ENCODE measurements around the gene ZNF394.

DNA sequence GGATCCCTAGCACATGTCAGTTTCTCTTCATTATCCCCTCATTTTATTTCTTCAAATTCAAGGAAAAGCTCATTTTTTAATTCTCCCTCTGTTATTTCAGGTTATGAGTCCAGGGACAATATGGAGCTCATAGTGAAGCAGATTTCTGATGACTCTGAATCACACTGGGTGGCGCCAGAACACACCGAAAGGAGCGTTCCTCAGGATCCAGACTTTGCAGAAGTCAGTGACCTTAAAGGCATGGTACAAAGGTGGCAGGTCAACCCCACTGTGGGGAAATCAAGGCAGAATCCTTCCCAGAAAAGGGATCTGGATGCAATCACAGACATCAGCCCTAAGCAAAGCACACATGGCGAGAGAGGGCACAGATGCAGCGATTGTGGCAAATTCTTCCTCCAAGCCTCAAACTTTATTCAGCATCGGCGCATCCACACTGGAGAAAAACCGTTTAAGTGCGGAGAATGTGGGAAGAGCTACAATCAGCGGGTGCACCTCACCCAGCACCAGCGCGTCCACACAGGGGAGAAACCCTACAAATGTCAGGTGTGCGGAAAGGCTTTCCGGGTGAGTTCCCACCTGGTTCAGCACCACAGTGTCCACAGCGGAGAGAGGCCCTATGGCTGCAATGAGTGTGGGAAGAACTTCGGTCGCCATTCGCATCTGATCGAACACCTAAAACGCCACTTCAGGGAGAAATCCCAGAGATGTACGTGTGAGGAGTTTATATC, 25.8 kb upstream of the ZNF394 start:
- TF ChIP-seq, protein P1, sequence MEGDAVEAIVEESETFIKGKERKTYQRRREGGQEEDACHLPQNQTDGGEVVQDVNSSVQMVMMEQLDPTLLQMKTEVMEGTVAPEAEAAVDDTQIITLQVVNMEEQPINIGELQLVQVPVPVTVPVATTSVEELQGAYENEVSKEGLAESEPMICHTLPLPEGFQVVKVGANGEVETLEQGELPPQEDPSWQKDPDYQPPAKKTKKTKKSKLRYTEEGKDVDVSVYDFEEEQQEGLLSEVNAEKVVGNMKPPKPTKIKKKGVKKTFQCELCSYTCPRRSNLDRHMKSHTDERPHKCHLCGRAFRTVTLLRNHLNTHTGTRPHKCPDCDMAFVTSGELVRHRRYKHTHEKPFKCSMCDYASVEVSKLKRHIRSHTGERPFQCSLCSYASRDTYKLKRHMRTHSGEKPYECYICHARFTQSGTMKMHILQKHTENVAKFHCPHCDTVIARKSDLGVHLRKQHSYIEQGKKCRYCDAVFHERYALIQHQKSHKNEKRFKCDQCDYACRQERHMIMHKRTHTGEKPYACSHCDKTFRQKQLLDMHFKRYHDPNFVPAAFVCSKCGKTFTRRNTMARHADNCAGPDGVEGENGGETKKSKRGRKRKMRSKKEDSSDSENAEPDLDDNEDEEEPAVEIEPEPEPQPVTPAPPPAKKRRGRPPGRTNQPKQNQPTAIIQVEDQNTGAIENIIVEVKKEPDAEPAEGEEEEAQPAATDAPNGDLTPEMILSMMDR (IDR thresholded peaks at IDR 0.05) = no peak
- TF ChIP-seq POLR2AphosphoS5 (IDR thresholded peaks at IDR 0.05; ENCODE audit: low read depth, low read length) = no peak
- TF ChIP-seq, protein P2, sequence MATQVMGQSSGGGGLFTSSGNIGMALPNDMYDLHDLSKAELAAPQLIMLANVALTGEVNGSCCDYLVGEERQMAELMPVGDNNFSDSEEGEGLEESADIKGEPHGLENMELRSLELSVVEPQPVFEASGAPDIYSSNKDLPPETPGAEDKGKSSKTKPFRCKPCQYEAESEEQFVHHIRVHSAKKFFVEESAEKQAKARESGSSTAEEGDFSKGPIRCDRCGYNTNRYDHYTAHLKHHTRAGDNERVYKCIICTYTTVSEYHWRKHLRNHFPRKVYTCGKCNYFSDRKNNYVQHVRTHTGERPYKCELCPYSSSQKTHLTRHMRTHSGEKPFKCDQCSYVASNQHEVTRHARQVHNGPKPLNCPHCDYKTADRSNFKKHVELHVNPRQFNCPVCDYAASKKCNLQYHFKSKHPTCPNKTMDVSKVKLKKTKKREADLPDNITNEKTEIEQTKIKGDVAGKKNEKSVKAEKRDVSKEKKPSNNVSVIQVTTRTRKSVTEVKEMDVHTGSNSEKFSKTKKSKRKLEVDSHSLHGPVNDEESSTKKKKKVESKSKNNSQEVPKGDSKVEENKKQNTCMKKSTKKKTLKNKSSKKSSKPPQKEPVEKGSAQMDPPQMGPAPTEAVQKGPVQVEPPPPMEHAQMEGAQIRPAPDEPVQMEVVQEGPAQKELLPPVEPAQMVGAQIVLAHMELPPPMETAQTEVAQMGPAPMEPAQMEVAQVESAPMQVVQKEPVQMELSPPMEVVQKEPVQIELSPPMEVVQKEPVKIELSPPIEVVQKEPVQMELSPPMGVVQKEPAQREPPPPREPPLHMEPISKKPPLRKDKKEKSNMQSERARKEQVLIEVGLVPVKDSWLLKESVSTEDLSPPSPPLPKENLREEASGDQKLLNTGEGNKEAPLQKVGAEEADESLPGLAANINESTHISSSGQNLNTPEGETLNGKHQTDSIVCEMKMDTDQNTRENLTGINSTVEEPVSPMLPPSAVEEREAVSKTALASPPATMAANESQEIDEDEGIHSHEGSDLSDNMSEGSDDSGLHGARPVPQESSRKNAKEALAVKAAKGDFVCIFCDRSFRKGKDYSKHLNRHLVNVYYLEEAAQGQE (IDR thresholded peaks at IDR 0.05; ENCODE audit: insufficient read depth in 1 of 2, low read depth in 2 of 2, low read length in 1 of 2) = no peak

Data from Panc1 (cell line).